Measurements from ENCODE around the gene YIPF1. TPM values are rescaled to one million over a fixed set of nuclear protein-coding genes. Genes with fewer than 3 reads are reported as not detected.

The YIPF1 gene
- polyA plus RNA-seq, 2 donors = 13.5 to 20.3 TPM

DNA sequence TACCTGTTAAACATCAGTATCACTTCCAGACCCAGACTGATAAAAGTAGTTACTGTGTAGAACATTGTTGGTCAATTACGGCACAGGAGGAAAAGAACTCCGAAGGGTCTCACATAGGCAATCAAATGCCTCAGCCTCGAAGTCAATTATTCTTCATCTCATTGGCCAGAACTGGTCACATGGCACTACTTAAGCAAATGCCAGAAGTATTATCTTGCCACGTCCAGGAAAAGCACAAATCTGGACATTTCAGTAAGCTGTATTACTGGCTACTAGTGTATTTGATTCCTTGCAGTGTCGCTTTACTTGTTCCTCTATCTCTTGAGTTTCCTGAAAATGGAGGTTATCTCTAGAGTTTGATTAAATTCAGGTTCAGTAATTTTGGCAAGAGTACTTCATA lies 28.7 kb upstream of the YIPF1 start:
- Histone ChIP-seq H3K4me3 (ENCODE audit: low read depth in 1 of 2, low read length in 2 of 2) (no peak overlapping the region), H3K36me3 (ENCODE audit: control insufficient read depth in 2 of 2, insufficient read depth in 2 of 2, low read length in 1 of 2) (peaks cover 0 to 4% of the 10 kb centered on the region in 2 donors), H3K27me3 (ENCODE audit: control insufficient read depth in 1 of 2, insufficient read depth in 2 of 2, low read length in 2 of 2) (no peaks in the 10 kb centered on the region), H3K4me1 (ENCODE audit: control insufficient read depth in 2 of 2, insufficient read depth in 2 of 2, low read length in 1 of 2) (no peaks in the 10 kb centered on the region), H3K9me3 (ENCODE audit: control insufficient read depth in 2 of 2, insufficient read depth in 1 of 2, low read depth in 1 of 2, low read length in 1 of 2) (no peaks in the 10 kb centered on the region), H3K27ac (ENCODE audit: low read depth in 2 of 2, low read length in 1 of 2) (no peak overlapping the region)
- 84 to 91% methylated on average over 5 of the region's 5 CpGs for WGBS, 2 donors

- no peaks in the 10 kb centered on the region for H3K27me3 ChIP-seq (ENCODE audit: control insufficient read depth in 1 of 2, insufficient read depth in 2 of 2, low read length in 2 of 2)
- H3K4me3 ChIP-seq (ENCODE audit: low read depth in 1 of 2, low read length in 2 of 2) = no peak overlapping the region
- peaks cover 0 to 2% of the 10 kb centered on the region in 2 donors for H3K36me3 ChIP-seq (ENCODE audit: control insufficient read depth in 2 of 2, insufficient read depth in 2 of 2, low read length in 1 of 2)
- no peaks in the 10 kb centered on the region for H3K4me1 ChIP-seq (ENCODE audit: control insufficient read depth in 2 of 2, insufficient read depth in 2 of 2, low read length in 1 of 2)
- WGBS, 2 donors = 86 to 89% methylated on average over 5 of the region's 5 CpGs
- H3K9me3 ChIP-seq (ENCODE audit: control insufficient read depth in 2 of 2, insufficient read depth in 1 of 2, low read depth in 1 of 2, low read length in 1 of 2) = no peaks in the 10 kb centered on the region
- no peak overlapping the region for H3K27ac ChIP-seq (ENCODE audit: low read depth in 2 of 2, low read length in 1 of 2)
These were observed 23.9 kb upstream of the YIPF1 start for GRCh38 chr1:53913352-53914033.

- no peaks in the 10 kb centered on the region for H3K27me3 ChIP-seq (ENCODE audit: control insufficient read depth in 1 of 2, insufficient read depth in 2 of 2, low read length in 2 of 2)
- H3K9me3 ChIP-seq (ENCODE audit: control insufficient read depth in 2 of 2, insufficient read depth in 1 of 2, low read depth in 1 of 2, low read length in 1 of 2) = no peaks in the 10 kb centered on the region
- no peak overlapping the region for H3K4me3 ChIP-seq (ENCODE audit: low read depth in 1 of 2, low read length in 2 of 2)
- H3K4me1 ChIP-seq (ENCODE audit: control insufficient read depth in 2 of 2, insufficient read depth in 2 of 2, low read length in 1 of 2) = no peaks in the 10 kb centered on the region
- WGBS, 2 donors = 90 to 98% methylated on average over 4 of the region's 4 CpGs
- H3K27ac ChIP-seq (ENCODE audit: low read depth in 2 of 2, low read length in 1 of 2) = no peak overlapping the region
- peaks cover 0 to 4% of the 10 kb centered on the region in 2 donors for H3K36me3 ChIP-seq (ENCODE audit: control insufficient read depth in 2 of 2, insufficient read depth in 2 of 2, low read length in 1 of 2)
These were observed 21.8 kb upstream of the YIPF1 start for GRCh38 chr1:53911442-53911841.

DNA sequence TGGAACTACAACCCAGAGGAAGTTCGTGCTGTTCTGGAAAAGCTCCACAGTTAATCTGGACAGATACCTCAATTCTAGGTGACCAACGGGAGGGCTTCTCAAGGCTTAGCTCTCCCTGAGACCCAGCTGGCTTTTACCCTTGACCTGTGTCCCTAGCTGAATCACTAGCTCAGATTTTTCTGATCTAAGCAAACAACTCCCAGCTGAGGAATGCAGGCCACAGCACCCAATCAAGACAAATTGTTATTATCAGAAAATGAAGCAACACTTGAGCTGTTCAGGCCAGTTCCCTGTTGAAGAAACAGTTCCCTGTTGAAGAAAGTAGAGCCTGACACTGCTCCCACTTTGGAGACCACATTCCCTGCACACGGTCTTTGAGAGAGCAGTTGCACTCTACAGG lies 20.3 kb upstream of the YIPF1 start:
- peaks cover 2 to 3% of the 10 kb centered on the region in 2 donors for H3K36me3 ChIP-seq (ENCODE audit: control insufficient read depth in 2 of 2, insufficient read depth in 2 of 2, low read length in 1 of 2)
- H3K4me3 ChIP-seq (ENCODE audit: low read depth in 1 of 2, low read length in 2 of 2) = no peak overlapping the region
- no peak overlapping the region for H3K27ac ChIP-seq (ENCODE audit: low read depth in 2 of 2, low read length in 1 of 2)
- H3K27me3 ChIP-seq (ENCODE audit: control insufficient read depth in 1 of 2, insufficient read depth in 2 of 2, low read length in 2 of 2) = no peaks in the 10 kb centered on the region
- no peaks in the 10 kb centered on the region for H3K9me3 ChIP-seq (ENCODE audit: control insufficient read depth in 2 of 2, insufficient read depth in 1 of 2, low read depth in 1 of 2, low read length in 1 of 2)
- H3K4me1 ChIP-seq (ENCODE audit: control insufficient read depth in 2 of 2, insufficient read depth in 2 of 2, low read length in 1 of 2) = no peaks in the 10 kb centered on the region
- WGBS, 2 donors = 76 to 87% methylated on average over 3 of the region's 3 CpGs

DNA sequence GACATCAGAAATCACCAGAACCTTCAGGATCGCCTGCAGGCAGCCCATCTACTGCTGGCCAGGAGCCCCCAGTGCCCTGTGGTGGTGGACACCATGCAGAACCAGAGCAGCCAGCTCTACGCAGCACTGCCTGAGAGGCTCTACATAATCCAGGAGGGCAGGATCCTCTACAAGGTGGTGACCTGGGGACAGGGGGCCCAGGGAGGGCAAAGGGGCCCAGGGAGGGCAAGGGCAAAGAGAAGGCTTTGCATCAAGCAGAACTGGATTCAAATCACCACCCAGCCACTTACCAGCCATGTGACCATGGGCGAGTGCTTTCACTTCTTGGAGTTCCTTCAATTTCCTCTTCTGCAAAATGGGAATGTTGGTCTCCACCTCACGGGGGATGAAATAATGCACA lies 16.5 kb upstream of the YIPF1 start:
- 90 to 92% methylated on average over 4 of the region's 4 CpGs for WGBS, 2 donors
- Histone ChIP-seq H3K27ac (ENCODE audit: low read depth in 2 of 2, low read length in 1 of 2) (no peak overlapping the region), H3K4me3 (ENCODE audit: low read depth in 1 of 2, low read length in 2 of 2) (no peak overlapping the region), H3K36me3 (ENCODE audit: control insufficient read depth in 2 of 2, insufficient read depth in 2 of 2, low read length in 1 of 2) (peaks cover 2 to 3% of the 10 kb centered on the region in 2 donors), H3K27me3 (ENCODE audit: control insufficient read depth in 1 of 2, insufficient read depth in 2 of 2, low read length in 2 of 2) (no peaks in the 10 kb centered on the region), H3K4me1 (ENCODE audit: control insufficient read depth in 2 of 2, insufficient read depth in 2 of 2, low read length in 1 of 2) (no peaks in the 10 kb centered on the region), H3K9me3 (ENCODE audit: control insufficient read depth in 2 of 2, insufficient read depth in 1 of 2, low read depth in 1 of 2, low read length in 1 of 2) (no peaks in the 10 kb centered on the region)

DNA sequence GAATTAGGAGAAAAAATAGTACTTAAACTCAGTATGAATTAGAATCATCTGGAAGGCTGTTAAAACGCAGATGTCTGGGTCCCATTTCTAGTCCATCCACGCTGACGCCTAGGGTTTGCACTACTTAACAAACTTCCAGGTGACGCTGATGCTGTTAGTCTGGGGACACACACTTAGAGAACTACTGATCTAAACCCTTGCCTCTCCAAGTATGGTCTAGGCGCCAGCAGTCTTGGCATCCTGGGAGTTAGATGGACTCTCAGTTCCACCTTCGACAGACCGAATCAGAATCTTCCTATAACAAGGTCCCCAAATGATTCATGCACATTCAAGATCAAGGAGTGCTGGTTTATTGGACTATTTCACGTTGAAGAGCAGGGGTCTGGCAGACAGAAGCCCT lies 15.9 kb upstream of the YIPF1 start:
- Histone ChIP-seq H3K36me3 (ENCODE audit: control insufficient read depth in 2 of 2, insufficient read depth in 2 of 2, low read length in 1 of 2) (peaks cover 2 to 3% of the 10 kb centered on the region in 2 donors), H3K4me3 (ENCODE audit: low read depth in 1 of 2, low read length in 2 of 2) (no peak overlapping the region), H3K4me1 (ENCODE audit: control insufficient read depth in 2 of 2, insufficient read depth in 2 of 2, low read length in 1 of 2) (no peaks in the 10 kb centered on the region), H3K27me3 (ENCODE audit: control insufficient read depth in 1 of 2, insufficient read depth in 2 of 2, low read length in 2 of 2) (no peaks in the 10 kb centered on the region), H3K9me3 (ENCODE audit: control insufficient read depth in 2 of 2, insufficient read depth in 1 of 2, low read depth in 1 of 2, low read length in 1 of 2) (no peaks in the 10 kb centered on the region), H3K27ac (ENCODE audit: low read depth in 2 of 2, low read length in 1 of 2) (no peak overlapping the region)
- WGBS, 2 donors = 95 to 96% methylated on average over 8 of the region's 8 CpGs

GRCh38 chr1:53902235-53903138 lies 12.9 kb upstream of the YIPF1 start:
- 69 to 75% methylated on average over 7 of the region's 7 CpGs for WGBS, 2 donors
- Histone ChIP-seq H3K36me3 (ENCODE audit: control insufficient read depth in 2 of 2, insufficient read depth in 2 of 2, low read length in 1 of 2) (peaks cover 2 to 3% of the 10 kb centered on the region in 2 donors), H3K4me3 (ENCODE audit: low read depth in 1 of 2, low read length in 2 of 2) (no peak overlapping the region), H3K4me1 (ENCODE audit: control insufficient read depth in 2 of 2, insufficient read depth in 2 of 2, low read length in 1 of 2) (no peaks in the 10 kb centered on the region), H3K9me3 (ENCODE audit: control insufficient read depth in 2 of 2, insufficient read depth in 1 of 2, low read depth in 1 of 2, low read length in 1 of 2) (no peaks in the 10 kb centered on the region), H3K27me3 (ENCODE audit: control insufficient read depth in 1 of 2, insufficient read depth in 2 of 2, low read length in 2 of 2) (no peaks in the 10 kb centered on the region), H3K27ac (ENCODE audit: low read depth in 2 of 2, low read length in 1 of 2) (no peak overlapping the region)

GRCh38 chr1:53899708-53900107 lies 10.1 kb upstream of the YIPF1 start:
- H3K36me3 ChIP-seq (ENCODE audit: control insufficient read depth in 2 of 2, insufficient read depth in 2 of 2, low read length in 1 of 2) = no peaks in the 10 kb centered on the region
- H3K9me3 ChIP-seq (ENCODE audit: control insufficient read depth in 2 of 2, insufficient read depth in 1 of 2, low read depth in 1 of 2, low read length in 1 of 2) = no peaks in the 10 kb centered on the region
- no peak overlapping the region for H3K4me3 ChIP-seq (ENCODE audit: low read depth in 1 of 2, low read length in 2 of 2)
- 85 to 93% methylated on average over 3 of the region's 3 CpGs for WGBS, 2 donors
- H3K27ac ChIP-seq (ENCODE audit: low read depth in 2 of 2, low read length in 1 of 2) = no peak overlapping the region
- no peaks in the 10 kb centered on the region for H3K27me3 ChIP-seq (ENCODE audit: control insufficient read depth in 1 of 2, insufficient read depth in 2 of 2, low read length in 2 of 2)
- H3K4me1 ChIP-seq (ENCODE audit: control insufficient read depth in 2 of 2, insufficient read depth in 2 of 2, low read length in 1 of 2) = peaks cover 0 to 4% of the 10 kb centered on the region in 2 donors

- Histone ChIP-seq H3K27me3 (ENCODE audit: control insufficient read depth in 1 of 2, insufficient read depth in 2 of 2, low read length in 2 of 2) (no peaks in the 10 kb centered on the region), H3K9me3 (ENCODE audit: control insufficient read depth in 2 of 2, insufficient read depth in 1 of 2, low read depth in 1 of 2, low read length in 1 of 2) (no peaks in the 10 kb centered on the region), H3K27ac (ENCODE audit: low read depth in 2 of 2, low read length in 1 of 2) (no peak overlapping the region), H3K4me3 (ENCODE audit: low read depth in 1 of 2, low read length in 2 of 2) (no peak overlapping the region), H3K4me1 (ENCODE audit: control insufficient read depth in 2 of 2, insufficient read depth in 2 of 2, low read length in 1 of 2) (peaks cover 0 to 4% of the 10 kb centered on the region in 2 donors), H3K36me3 (ENCODE audit: control insufficient read depth in 2 of 2, insufficient read depth in 2 of 2, low read length in 1 of 2) (no peaks in the 10 kb centered on the region)
- WGBS, 2 donors = 8 to 9% methylated on average over 2 of the region's 2 CpGs
These were observed 9.6 kb upstream of the YIPF1 start for GRCh38 chr1:53899206-53899628.

Measured in esophagus (tissue), 2 donors.